ENCODE data around the gene DCC. TPM values are rescaled to one million over a fixed set of nuclear protein-coding genes. Genes with fewer than 3 reads are reported as not detected.

Gene DCC
- total and polyA plus RNA-seq, 5 donors from 2014 or later, result not detected

GRCh38 chr18:52749542-52749941 is 409.5 kb downstream of the DCC start:
- Mint-ChIP-seq H3K4me3 (no peak overlapping the region), H3K27me3 (no peaks in the 10 kb centered on the region), H3K9me3 (peaks cover 0 to 5% (median 0%) of the 10 kb centered on the region in 7 donors), H3K4me1 (no peaks in the 10 kb centered on the region), H3K27ac (no peak overlapping the region), H3K36me3 (no peaks in the 10 kb centered on the region)
- Histone ChIP-seq H3K27ac (ENCODE audit: insufficient read depth, low read length, poor library complexity, severe bottlenecking) (no peak overlapping the region), H3K4me3 (ENCODE audit: low read depth, low read length) (no peak overlapping the region), H3K9me3 (ENCODE audit: control insufficient read depth in 2 of 2, low read length in 2 of 2) (no peaks in the 10 kb centered on the region), H3K27me3 (ENCODE audit: control insufficient read depth, insufficient read depth, low read length) (no peaks in the 10 kb centered on the region), H3K4me1 (ENCODE audit: control insufficient read depth, insufficient read depth, low read length, poor library complexity, severe bottlenecking) (no peaks in the 10 kb centered on the region), H3K36me3 (ENCODE audit: control insufficient read depth, insufficient read depth, low read length) (no peaks in the 10 kb centered on the region)
- DNase-seq (no peak), ATAC-seq (ENCODE audit: low read depth in 2 of 2) (no peak)

- no peak for ATAC-seq (ENCODE audit: low read depth in 2 of 2)
- H3K9me3 ChIP-seq (ENCODE audit: control insufficient read depth in 2 of 2, low read length in 2 of 2), result no peaks in the 10 kb centered on the region
- H3K27ac ChIP-seq (ENCODE audit: insufficient read depth, low read length, poor library complexity, severe bottlenecking), result no peak overlapping the region
- H3K36me3 Mint-ChIP-seq, result no peaks in the 10 kb centered on the region
- peaks cover 0 to 5% (median 0%) of the 10 kb centered on the region in 7 donors for H3K9me3 Mint-ChIP-seq
- no peaks in the 10 kb centered on the region for H3K36me3 ChIP-seq (ENCODE audit: control insufficient read depth, insufficient read depth, low read length)
- DNase-seq, result no peak
- no peak overlapping the region for H3K4me3 ChIP-seq (ENCODE audit: low read depth, low read length)
- H3K27me3 ChIP-seq (ENCODE audit: control insufficient read depth, insufficient read depth, low read length), result no peaks in the 10 kb centered on the region
- H3K4me1 Mint-ChIP-seq, result no peaks in the 10 kb centered on the region
- no peaks in the 10 kb centered on the region for H3K27me3 Mint-ChIP-seq
- no peak overlapping the region for H3K27ac Mint-ChIP-seq
- H3K4me1 ChIP-seq (ENCODE audit: control insufficient read depth, insufficient read depth, low read length, poor library complexity, severe bottlenecking), result no peaks in the 10 kb centered on the region
- H3K4me3 Mint-ChIP-seq, result no peak overlapping the region
Measured at GRCh38 chr18:52750995-52751394, 411.0 kb downstream of the DCC start.

- no peak overlapping the region for H3K4me3 ChIP-seq (ENCODE audit: low read depth, low read length)
- no peaks in the 10 kb centered on the region for H3K36me3 Mint-ChIP-seq
- no peak overlapping the region for H3K27ac Mint-ChIP-seq
- no peaks in the 10 kb centered on the region for H3K4me1 Mint-ChIP-seq
- DNase-seq, result no peak
- ATAC-seq (ENCODE audit: low read depth in 2 of 2), result no peak
- no peak overlapping the region for H3K27ac ChIP-seq (ENCODE audit: insufficient read depth, low read length, poor library complexity, severe bottlenecking)
- H3K9me3 Mint-ChIP-seq, result peaks cover 0 to 14% (median 4%) of the 10 kb centered on the region in 7 donors
- H3K27me3 Mint-ChIP-seq, result peaks cover 4% of the 10 kb centered on the region
- no peaks in the 10 kb centered on the region for H3K9me3 ChIP-seq (ENCODE audit: control insufficient read depth in 2 of 2, low read length in 2 of 2)
- H3K4me3 Mint-ChIP-seq, result no peak overlapping the region
- no peaks in the 10 kb centered on the region for H3K27me3 ChIP-seq (ENCODE audit: control insufficient read depth, insufficient read depth, low read length)
- H3K36me3 ChIP-seq (ENCODE audit: control insufficient read depth, insufficient read depth, low read length), result no peaks in the 10 kb centered on the region
- H3K4me1 ChIP-seq (ENCODE audit: control insufficient read depth, insufficient read depth, low read length, poor library complexity, severe bottlenecking), result no peaks in the 10 kb centered on the region
Measured at GRCh38 chr18:52764316-52764715, 424.3 kb downstream of the DCC start.

- no peak overlapping the region for H3K4me3 ChIP-seq (ENCODE audit: low read depth, low read length)
- Mint-ChIP-seq H3K4me3 (no peak overlapping the region), H3K9me3 (peaks cover 0 to 14% (median 3%) of the 10 kb centered on the region in 7 donors), H3K27me3 (peaks cover 4% of the 10 kb centered on the region), H3K36me3 (no peaks in the 10 kb centered on the region), H3K4me1 (no peaks in the 10 kb centered on the region), H3K27ac (no peak overlapping the region)
- no peaks in the 10 kb centered on the region for H3K27me3 ChIP-seq (ENCODE audit: control insufficient read depth, insufficient read depth, low read length)
- H3K27ac ChIP-seq (ENCODE audit: insufficient read depth, low read length, poor library complexity, severe bottlenecking), result no peak overlapping the region
- H3K4me1 ChIP-seq (ENCODE audit: control insufficient read depth, insufficient read depth, low read length, poor library complexity, severe bottlenecking), result no peaks in the 10 kb centered on the region
- H3K36me3 ChIP-seq (ENCODE audit: control insufficient read depth, insufficient read depth, low read length), result no peaks in the 10 kb centered on the region
- DNase-seq (no peak), ATAC-seq (ENCODE audit: low read depth in 2 of 2) (no peak)
- H3K9me3 ChIP-seq (ENCODE audit: control insufficient read depth in 2 of 2, low read length in 2 of 2), result no peaks in the 10 kb centered on the region
Measured at GRCh38 chr18:52766002-52766545, 426.1 kb downstream of the DCC start.

DNA sequence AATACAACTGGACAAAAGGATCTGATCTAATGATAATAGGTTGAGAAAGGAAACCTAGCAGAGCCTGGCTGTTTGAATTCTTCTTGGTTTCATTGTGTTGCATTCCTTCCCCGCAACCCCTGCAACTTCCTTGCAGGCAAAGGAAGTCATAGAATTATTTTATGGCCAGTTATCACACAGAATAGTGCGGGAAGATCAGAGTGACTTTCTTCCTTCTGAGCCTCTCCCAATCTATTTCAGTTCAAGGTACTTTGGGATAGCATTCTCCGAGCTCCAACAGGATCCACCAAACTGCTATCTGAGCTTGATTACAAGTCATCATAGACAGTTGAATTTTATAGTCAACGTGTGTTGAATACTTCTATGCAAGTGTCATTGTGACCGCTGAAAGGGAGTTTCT is 441.1 kb downstream of the DCC start:
- no peaks in the 10 kb centered on the region for H3K36me3 ChIP-seq (ENCODE audit: control insufficient read depth, insufficient read depth, low read length)
- Mint-ChIP-seq H3K9me3 (peaks cover 0 to 22% (median 6%) of the 10 kb centered on the region in 7 donors), H3K36me3 (no peaks in the 10 kb centered on the region), H3K4me1 (no peaks in the 10 kb centered on the region), H3K4me3 (no peak overlapping the region), H3K27me3 (no peaks in the 10 kb centered on the region), H3K27ac (no peak overlapping the region)
- no peaks in the 10 kb centered on the region for H3K4me1 ChIP-seq (ENCODE audit: control insufficient read depth, insufficient read depth, low read length, poor library complexity, severe bottlenecking)
- no peak overlapping the region for H3K4me3 ChIP-seq (ENCODE audit: low read depth, low read length)
- ATAC-seq (ENCODE audit: low read depth in 2 of 2) (no peak), DNase-seq (no peak)
- H3K9me3 ChIP-seq (ENCODE audit: control insufficient read depth in 2 of 2, low read length in 2 of 2), result no peaks in the 10 kb centered on the region
- no peaks in the 10 kb centered on the region for H3K27me3 ChIP-seq (ENCODE audit: control insufficient read depth, insufficient read depth, low read length)
- H3K27ac ChIP-seq (ENCODE audit: insufficient read depth, low read length, poor library complexity, severe bottlenecking), result no peak overlapping the region

- Mint-ChIP-seq H3K27ac (no peak overlapping the region), H3K4me1 (no peaks in the 10 kb centered on the region), H3K9me3 (peaks cover 4 to 48% (median 10%) of the 10 kb centered on the region in 7 donors), H3K36me3 (no peaks in the 10 kb centered on the region), H3K27me3 (no peaks in the 10 kb centered on the region), H3K4me3 (no peak overlapping the region)
- Histone ChIP-seq H3K27ac (ENCODE audit: insufficient read depth, low read length, poor library complexity, severe bottlenecking) (no peak overlapping the region), H3K36me3 (ENCODE audit: control insufficient read depth, insufficient read depth, low read length) (no peaks in the 10 kb centered on the region), H3K27me3 (ENCODE audit: control insufficient read depth, insufficient read depth, low read length) (no peaks in the 10 kb centered on the region), H3K4me3 (ENCODE audit: low read depth, low read length) (no peak overlapping the region), H3K9me3 (ENCODE audit: control insufficient read depth in 2 of 2, low read length in 2 of 2) (peaks cover 5 to 16% of the 10 kb centered on the region in 2 experiments), H3K4me1 (ENCODE audit: control insufficient read depth, insufficient read depth, low read length, poor library complexity, severe bottlenecking) (no peaks in the 10 kb centered on the region)
- DNase-seq, result no peak
- ATAC-seq (ENCODE audit: low read depth in 2 of 2), result no peak
Measured at GRCh38 chr18:52791321-52791720, 451.3 kb downstream of the DCC start.

DNA sequence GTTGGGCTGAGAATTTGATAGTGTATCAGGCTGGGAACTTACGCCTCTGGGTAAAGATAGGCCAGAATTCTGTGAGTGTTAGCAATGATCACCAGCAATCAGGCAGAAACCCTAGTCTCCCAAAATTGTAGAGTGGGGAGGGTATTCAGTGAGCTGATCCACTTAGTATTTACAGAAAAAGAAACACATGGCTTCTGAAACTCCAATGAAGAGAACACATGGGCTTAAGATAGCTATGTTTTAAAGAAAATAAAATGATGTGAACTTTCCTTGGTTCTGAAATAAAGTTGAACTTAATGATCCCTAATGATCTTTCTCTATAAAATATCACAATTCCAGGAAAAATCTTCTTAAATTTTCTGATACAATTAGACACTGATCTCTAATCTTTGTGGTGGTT is 472.8 kb downstream of the DCC start:
- Mint-ChIP-seq H3K27ac (no peak overlapping the region), H3K9me3 (peaks cover 0 to 24% (median 4%) of the 10 kb centered on the region in 7 donors), H3K4me1 (no peaks in the 10 kb centered on the region), H3K27me3 (no peaks in the 10 kb centered on the region), H3K4me3 (peak overlapping the region in 1 of 4 donors; percentile 38), H3K36me3 (no peaks in the 10 kb centered on the region)
- Histone ChIP-seq H3K36me3 (ENCODE audit: control insufficient read depth, insufficient read depth, low read length) (no peaks in the 10 kb centered on the region), H3K27me3 (ENCODE audit: control insufficient read depth, insufficient read depth, low read length) (no peaks in the 10 kb centered on the region), H3K9me3 (ENCODE audit: control insufficient read depth in 2 of 2, low read length in 2 of 2) (peaks cover 0 to 7% of the 10 kb centered on the region in 2 experiments), H3K27ac (ENCODE audit: insufficient read depth, low read length, poor library complexity, severe bottlenecking) (no peak overlapping the region), H3K4me1 (ENCODE audit: control insufficient read depth, insufficient read depth, low read length, poor library complexity, severe bottlenecking) (no peaks in the 10 kb centered on the region), H3K4me3 (ENCODE audit: low read depth, low read length) (no peak overlapping the region)
- no peak for ATAC-seq (ENCODE audit: low read depth in 2 of 2)
- no peak for DNase-seq

GRCh38 chr18:52813635-52814416 is 473.8 kb downstream of the DCC start:
- DNase-seq, result no peak

More at GRCh38 chr18:52813635-52814416, 473.8 kb downstream of the DCC start:
- Mint-ChIP-seq H3K4me3 (no peak overlapping the region), H3K27ac (no peak overlapping the region), H3K4me1 (no peaks in the 10 kb centered on the region), H3K9me3 (peaks cover 0 to 25% (median 1%) of the 10 kb centered on the region in 7 donors), H3K27me3 (no peaks in the 10 kb centered on the region), H3K36me3 (no peaks in the 10 kb centered on the region)
- Histone ChIP-seq H3K36me3 (ENCODE audit: control insufficient read depth, insufficient read depth, low read length) (no peaks in the 10 kb centered on the region), H3K4me1 (ENCODE audit: control insufficient read depth, insufficient read depth, low read length, poor library complexity, severe bottlenecking) (no peaks in the 10 kb centered on the region), H3K9me3 (ENCODE audit: control insufficient read depth in 2 of 2, low read length in 2 of 2) (peaks cover 0 to 4% of the 10 kb centered on the region in 2 experiments), H3K27ac (ENCODE audit: insufficient read depth, low read length, poor library complexity, severe bottlenecking) (no peak overlapping the region), H3K4me3 (ENCODE audit: low read depth, low read length) (no peak overlapping the region), H3K27me3 (ENCODE audit: control insufficient read depth, insufficient read depth, low read length) (no peaks in the 10 kb centered on the region)
- no peak for ATAC-seq (ENCODE audit: low read depth in 2 of 2)
